ENCODE data around the gene ACAT2.
"Not testable (repeated sequence)": the region's sequence is repeated elsewhere in the genome, so short reads cannot be mapped to it uniquely, and the experiment has no call there.

ACAT2 gene

GRCh38 chr6:159769470-159769869, 7.6 kb downstream of the ACAT2 start:
- no peak for DNase-seq
- H3K36me3 Mint-ChIP-seq = peaks cover 46 to 70% of the 10 kb centered on the region in 2 donors
- no peaks in the 10 kb centered on the region for H3K27me3 Mint-ChIP-seq
- peaks cover 0 to 2% of the 10 kb centered on the region in 2 donors for H3K9me3 Mint-ChIP-seq
- peaks cover 3 to 13% of the 10 kb centered on the region in 2 donors for H3K4me1 Mint-ChIP-seq
- peak overlapping the region; percentile 27 for H3K27ac Mint-ChIP-seq
- ATAC-seq (replicated peaks) = no peak
- no peak overlapping the region for H3K4me3 Mint-ChIP-seq

DNA sequence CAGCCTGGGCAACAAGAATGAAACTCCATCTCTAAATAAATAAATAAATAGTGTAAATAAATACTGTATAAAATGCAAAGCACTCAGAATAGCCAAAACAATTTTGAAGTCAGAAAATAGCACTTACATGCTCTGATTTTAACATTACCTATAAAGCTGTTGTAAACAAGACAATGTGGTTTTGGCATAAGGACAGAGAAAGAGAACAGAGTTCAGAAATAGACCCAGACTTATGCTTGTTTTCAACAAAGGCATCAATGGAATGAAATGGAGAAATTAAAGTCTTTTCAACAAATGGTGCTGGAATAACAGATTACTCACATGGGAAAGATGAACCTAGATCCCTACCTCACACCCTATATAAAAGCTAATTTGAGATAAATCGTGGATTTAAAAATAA, 10.4 kb downstream of the ACAT2 start:
- no peak overlapping the region for H3K27ac Mint-ChIP-seq

GRCh38 chr6:159777240-159777904, 15.5 kb downstream of the ACAT2 start:
- H3K4me3 Mint-ChIP-seq = no peak overlapping the region
- H3K9me3 Mint-ChIP-seq = no peaks in the 10 kb centered on the region
- peaks cover 30 to 54% of the 10 kb centered on the region in 2 donors for H3K36me3 Mint-ChIP-seq
- no peak for ATAC-seq (replicated peaks)
- peak overlapping the region; percentile 37 for H3K27ac Mint-ChIP-seq
- H3K4me1 Mint-ChIP-seq = peaks cover under 1 to 11% of the 10 kb centered on the region in 2 donors
- H3K27me3 Mint-ChIP-seq = no peaks in the 10 kb centered on the region
- no peak for DNase-seq

More for the DNA sequence above, 10.4 kb downstream of the ACAT2 start:
- peaks cover 0 to 4% of the 10 kb centered on the region in 2 donors for H3K4me1 Mint-ChIP-seq
- peaks cover 52 to 69% of the 10 kb centered on the region in 2 donors for H3K36me3 Mint-ChIP-seq
- H3K27me3 Mint-ChIP-seq = no peaks in the 10 kb centered on the region
- ATAC-seq (replicated peaks) = no peak
- no peak for DNase-seq
- H3K4me3 Mint-ChIP-seq = no peak overlapping the region
- H3K9me3 Mint-ChIP-seq = peaks cover 0 to 2% of the 10 kb centered on the region in 2 donors

DNA sequence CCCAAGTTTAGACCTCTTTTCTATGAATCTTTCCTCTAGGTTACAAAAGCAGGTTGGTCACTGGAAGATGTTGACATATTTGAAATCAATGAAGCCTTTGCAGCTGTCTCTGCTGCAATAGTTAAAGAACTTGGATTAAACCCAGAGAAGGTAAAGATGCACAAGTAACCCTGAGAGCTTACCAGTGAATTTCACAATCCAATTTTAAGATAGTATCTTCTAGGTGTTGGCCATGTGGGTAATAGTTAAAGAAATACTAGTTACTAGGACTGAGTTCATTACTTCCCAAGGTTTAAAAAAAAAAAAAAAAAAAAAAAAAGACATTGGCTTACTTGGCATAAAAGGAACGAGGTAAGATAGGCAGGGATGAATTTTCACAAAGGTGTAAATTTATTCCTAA, 16.3 kb downstream of the ACAT2 start:
- ATAC-seq (replicated peaks) = no peak
- Mint-ChIP-seq H3K27me3 (no peaks in the 10 kb centered on the region), H3K27ac (no peak overlapping the region), H3K4me1 (peaks cover 8 to 18% of the 10 kb centered on the region in 2 donors), H3K4me3 (no peak overlapping the region), H3K9me3 (no peaks in the 10 kb centered on the region), H3K36me3 (peaks cover 38 to 56% of the 10 kb centered on the region in 2 donors)
- no peak for DNase-seq

- Mint-ChIP-seq H3K4me3 (no peak overlapping the region), H3K27ac (no peak overlapping the region), H3K9me3 (no peaks in the 10 kb centered on the region), H3K27me3 (no peaks in the 10 kb centered on the region), H3K36me3 (peaks cover 38 to 53% of the 10 kb centered on the region in 2 donors), H3K4me1 (peaks cover 10 to 18% of the 10 kb centered on the region in 2 donors)
- DNase-seq = no peak
- ATAC-seq (replicated peaks) = no peak
Observed at GRCh38 chr6:159778542-159779103, 16.8 kb downstream of the ACAT2 start.

GRCh38 chr6:159788276-159788675, 26.4 kb downstream of the ACAT2 start:
- DNase-seq = no peak
- Mint-ChIP-seq H3K27me3 (no peaks in the 10 kb centered on the region), H3K4me1 (peaks cover 18 to 50% of the 10 kb centered on the region in 2 donors)

DNA sequence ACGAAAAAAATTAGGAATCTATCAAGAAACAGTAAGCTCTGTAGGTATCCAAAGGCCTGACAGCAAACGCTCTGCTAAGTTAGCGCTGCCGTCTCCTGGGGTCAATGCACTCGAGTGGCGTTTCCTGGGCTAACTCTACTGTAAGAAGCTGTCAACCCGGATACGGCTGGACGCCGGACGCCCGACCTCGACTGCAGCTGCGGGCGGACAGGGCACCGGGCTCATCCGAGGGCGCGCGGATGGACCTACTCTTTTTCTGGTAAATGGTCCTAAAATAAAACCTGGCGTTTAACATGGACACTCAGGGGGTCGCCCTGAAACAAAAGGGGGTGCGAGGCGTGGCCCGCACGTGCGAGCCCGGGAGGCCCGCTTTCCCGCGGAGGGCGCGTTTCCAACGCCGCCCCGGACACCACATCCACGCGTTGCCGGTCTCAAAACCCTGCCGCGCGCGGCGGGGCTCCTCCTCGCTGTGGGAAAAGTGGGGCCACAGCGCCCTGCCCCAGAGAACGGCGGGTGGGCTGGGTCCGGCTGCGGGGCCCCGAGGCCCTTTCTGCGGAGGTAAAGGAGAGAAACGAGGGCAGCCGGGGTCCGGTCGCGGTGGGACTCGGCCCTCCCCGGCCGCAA, 27.0 kb downstream of the ACAT2 start:
- ATAC-seq (replicated peaks) (peak in 1 of 2 donors; percentile 0), DNase-seq (no peak)
- peaks cover 17 to 55% of the 10 kb centered on the region in 2 donors for H3K4me1 Mint-ChIP-seq
- H3K4me3 Mint-ChIP-seq = peak overlapping the region; percentile 91 to 96
- H3K27ac Mint-ChIP-seq = peak overlapping the region; percentile 94
- no peaks in the 10 kb centered on the region for H3K27me3 Mint-ChIP-seq
- no peaks in the 10 kb centered on the region for H3K9me3 Mint-ChIP-seq
- H3K36me3 Mint-ChIP-seq = peaks cover 24 to 47% of the 10 kb centered on the region in 2 donors

More at GRCh38 chr6:159788276-159788675, 26.4 kb downstream of the ACAT2 start:
- H3K4me3 Mint-ChIP-seq = peak overlapping the region; percentile 91 to 96
- peak overlapping the region; percentile 94 for H3K27ac Mint-ChIP-seq
- no peaks in the 10 kb centered on the region for H3K9me3 Mint-ChIP-seq
- no peak for ATAC-seq (replicated peaks)
- H3K36me3 Mint-ChIP-seq = peaks cover 24 to 43% of the 10 kb centered on the region in 2 donors

DNA sequence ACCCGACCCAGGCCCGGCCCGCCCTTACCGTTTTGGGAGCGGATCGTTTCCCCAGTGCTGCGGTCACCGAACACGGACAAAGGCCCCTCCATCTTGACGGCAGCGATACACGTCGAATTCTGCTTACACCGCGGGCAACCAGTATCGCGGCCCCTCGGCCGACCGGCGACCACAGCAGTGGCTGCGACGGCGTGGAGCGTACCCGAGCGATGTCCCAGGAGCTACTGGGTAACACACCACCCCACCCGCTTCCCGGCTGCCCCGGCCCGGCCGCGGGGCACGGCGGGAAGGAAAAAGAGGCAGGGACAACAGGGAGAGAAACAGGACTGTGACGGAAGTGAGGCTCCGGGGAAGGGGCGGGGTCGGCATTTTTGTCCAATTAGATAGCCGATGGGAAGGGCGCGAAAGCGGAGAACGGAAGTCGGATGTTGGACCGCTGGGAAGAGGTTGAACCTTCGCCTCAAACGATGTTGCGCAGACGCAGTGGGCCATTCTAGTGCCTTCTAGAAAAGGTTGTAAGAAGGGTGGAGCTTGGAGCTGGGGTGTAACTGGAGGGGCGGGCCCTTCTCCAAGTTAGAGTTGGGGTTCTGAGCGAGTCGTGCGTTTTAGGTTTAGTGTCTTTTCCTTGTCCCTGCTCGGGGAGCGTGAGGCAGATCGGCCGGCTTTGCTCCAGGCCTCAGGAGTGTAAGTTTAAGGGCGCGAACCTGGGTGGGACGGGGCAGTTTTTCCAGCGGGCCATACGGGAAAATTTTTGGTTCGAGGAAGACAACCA, 27.7 kb downstream of the ACAT2 start, which contains the start of gene TCP1:
TSS of gene TCP1 (minus strand) at position 226 of the 772 bp plus-strand sequence. CDS start at position 92, 134 bp downstream.
- ATAC-seq (replicated peaks) (peak; percentile 83 to 86), DNase-seq (peak; percentile 98)
- peak within 1 kb of the TSS; percentile 95 for H3K27ac Mint-ChIP-seq
- peaks cover 26 to 45% of the 10 kb centered on the region in 2 donors for H3K36me3 Mint-ChIP-seq
- peaks cover 18 to 57% of the 10 kb centered on the region in 2 donors for H3K4me1 Mint-ChIP-seq
- peak within 1 kb of the TSS; percentile 91 to 96 for H3K4me3 Mint-ChIP-seq
- no peaks in the 10 kb centered on the region for H3K9me3 Mint-ChIP-seq
- no peaks in the 10 kb centered on the region for H3K27me3 Mint-ChIP-seq

GRCh38 chr6:159790149-159790955, 28.5 kb downstream of the ACAT2 start, which contains the start of gene MRPL18:
TSS of gene MRPL18 (plus strand) at chr6:159790467. CDS start at chr6:159790588, 121 bp downstream.
- peaks cover 19 to 55% of the 10 kb centered on the region in 2 donors for H3K4me1 Mint-ChIP-seq
- peak within 1 kb of the TSS; percentile 91 to 96 for H3K4me3 Mint-ChIP-seq
- peaks cover 29 to 45% of the 10 kb centered on the region in 2 donors for H3K36me3 Mint-ChIP-seq
- peak; percentile 78 for DNase-seq
- ATAC-seq (replicated peaks) = peak; percentile 84 to 86
- no peaks in the 10 kb centered on the region for H3K27me3 Mint-ChIP-seq
- peak within 1 kb of the TSS; percentile 95 for H3K27ac Mint-ChIP-seq
- H3K9me3 Mint-ChIP-seq = no peaks in the 10 kb centered on the region

- DNase-seq (peak; percentile 13), ATAC-seq (replicated peaks) (peak in 1 of 2 donors; percentile 14)
- peak overlapping the region; percentile 91 to 96 for H3K4me3 Mint-ChIP-seq
- H3K4me1 Mint-ChIP-seq = peaks cover 21 to 62% of the 10 kb centered on the region in 2 donors
- peaks cover 28 to 50% of the 10 kb centered on the region in 2 donors for H3K36me3 Mint-ChIP-seq
- H3K27me3 Mint-ChIP-seq = no peaks in the 10 kb centered on the region
- H3K9me3 Mint-ChIP-seq = no peaks in the 10 kb centered on the region
- H3K27ac Mint-ChIP-seq = peak overlapping the region; percentile 95
Observed at GRCh38 chr6:159790956-159791598, 29.2 kb downstream of the ACAT2 start.

DNA sequence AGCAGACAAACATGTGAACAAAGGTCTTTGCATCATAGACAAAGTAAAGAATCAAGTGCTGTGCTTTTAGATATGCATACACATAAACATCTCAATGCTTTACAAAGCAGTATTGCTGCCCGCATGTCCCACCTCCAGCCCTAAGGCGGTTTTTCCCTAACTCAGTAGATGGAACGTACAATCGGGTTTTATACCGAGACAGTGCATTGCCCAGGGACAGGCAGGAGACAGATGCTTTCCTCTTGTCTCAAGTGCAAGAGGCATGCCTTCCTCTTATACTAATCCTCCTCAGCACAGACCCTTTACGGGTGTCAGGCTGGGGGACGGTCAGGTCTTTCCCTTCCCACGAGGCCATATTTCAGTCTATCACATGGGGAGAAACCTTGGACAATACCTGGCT, 33.1 kb downstream of the ACAT2 start:
- not testable (repeated sequence) for H3K27ac Mint-ChIP-seq; H3K9me3 Mint-ChIP-seq; DNase-seq; H3K4me3 Mint-ChIP-seq; ATAC-seq (replicated peaks); H3K27me3 Mint-ChIP-seq
- Mint-ChIP-seq H3K4me1 (peaks cover 20 to 58% of the 10 kb centered on the region in 2 donors), H3K36me3 (peaks cover 41 to 55% of the 10 kb centered on the region in 2 donors)

- DNase-seq = no peak
- H3K4me3 Mint-ChIP-seq = no peak overlapping the region
- no peaks in the 10 kb centered on the region for H3K9me3 Mint-ChIP-seq
- peaks cover 28 to 43% of the 10 kb centered on the region in 2 donors for H3K36me3 Mint-ChIP-seq
- peaks cover 13 to 40% of the 10 kb centered on the region in 2 donors for H3K4me1 Mint-ChIP-seq
- ATAC-seq (replicated peaks) = no peak
- no peak overlapping the region for H3K27ac Mint-ChIP-seq
- H3K27me3 Mint-ChIP-seq = no peaks in the 10 kb centered on the region
Observed at GRCh38 chr6:159797554-159797953, 35.7 kb downstream of the ACAT2 start.
